RPMI8226 (cell line): ENCODE measurements around the gene AAK1.
"Not testable (repeated sequence)": the region's sequence is repeated elsewhere in the genome, so short reads cannot be mapped to it uniquely, and the experiment has no call there.

Experiments used
- DNase-seq: peaks from one replicate; pipeline ENCODE4 v3.0.0-alpha.2; 2015

The AAK1 gene

DNA sequence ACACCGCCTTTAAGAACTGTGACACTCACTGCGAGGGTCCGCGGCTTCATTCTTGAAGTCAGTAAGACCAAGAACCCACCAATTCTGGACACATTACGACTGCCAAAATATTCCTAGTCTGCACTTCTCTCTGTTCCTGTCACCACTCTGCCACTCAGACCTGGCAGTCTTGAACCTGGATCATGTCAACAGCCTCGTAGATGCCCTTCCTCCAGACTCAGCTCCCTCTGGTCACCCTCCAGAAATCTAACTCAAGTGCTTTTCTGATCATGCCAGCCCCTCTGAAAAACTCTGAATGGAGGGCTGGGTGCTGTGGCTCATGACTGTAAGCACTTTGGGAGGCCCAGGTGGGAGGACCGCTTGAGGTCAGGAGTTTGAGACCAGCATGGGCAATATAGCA, 20.3 kb downstream of the AAK1 start:
- DNase-seq: no peak

DNA sequence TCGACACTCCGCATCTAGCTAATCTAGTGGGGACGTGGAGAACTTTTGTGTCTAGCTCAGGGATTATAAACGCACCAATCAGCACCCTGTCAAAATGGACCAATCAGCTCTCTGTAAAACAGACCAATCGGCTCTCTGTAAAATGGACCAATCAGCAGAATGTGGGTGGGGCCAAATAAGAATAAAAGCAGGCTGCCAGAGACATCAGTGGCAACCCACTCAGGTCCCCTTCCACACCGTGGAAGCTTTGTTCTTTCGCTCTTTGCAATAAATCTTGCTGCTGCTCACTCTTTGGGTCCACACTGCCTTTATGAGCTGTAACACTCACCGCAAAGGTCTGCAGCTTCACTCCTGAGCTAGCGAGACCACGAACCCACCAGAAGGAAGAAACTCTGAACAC, 20.7 kb downstream of the AAK1 start:
- DNase-seq: not testable (repeated sequence)

DNA sequence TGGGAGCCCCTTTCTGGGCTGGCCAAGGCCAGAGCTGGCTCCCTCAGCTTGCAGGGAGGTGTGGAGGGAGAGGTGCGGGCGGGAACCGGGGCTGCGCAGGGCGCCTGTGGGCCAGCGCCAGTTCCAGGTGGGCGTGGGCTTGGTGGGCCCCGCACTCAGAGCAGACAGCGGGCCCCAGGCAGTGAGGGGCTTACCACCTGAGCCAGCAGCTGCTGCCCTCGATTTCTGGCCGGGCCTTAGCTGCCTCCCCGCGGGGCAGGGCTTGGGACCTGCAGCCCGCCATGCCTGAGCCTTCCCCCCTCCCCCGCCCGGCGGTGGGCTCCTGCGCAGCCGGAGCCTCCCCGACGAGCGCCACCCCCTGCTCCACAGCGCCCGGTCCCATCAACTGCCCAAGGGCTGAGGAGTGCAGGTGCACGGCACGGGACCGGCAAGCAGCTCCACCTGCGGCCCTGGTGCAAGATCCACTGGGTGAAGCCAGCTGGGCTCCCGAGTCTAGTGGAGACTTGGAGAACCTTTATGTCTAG, 21.5 kb downstream of the AAK1 start:
- DNase-seq: not testable (repeated sequence)

DNA sequence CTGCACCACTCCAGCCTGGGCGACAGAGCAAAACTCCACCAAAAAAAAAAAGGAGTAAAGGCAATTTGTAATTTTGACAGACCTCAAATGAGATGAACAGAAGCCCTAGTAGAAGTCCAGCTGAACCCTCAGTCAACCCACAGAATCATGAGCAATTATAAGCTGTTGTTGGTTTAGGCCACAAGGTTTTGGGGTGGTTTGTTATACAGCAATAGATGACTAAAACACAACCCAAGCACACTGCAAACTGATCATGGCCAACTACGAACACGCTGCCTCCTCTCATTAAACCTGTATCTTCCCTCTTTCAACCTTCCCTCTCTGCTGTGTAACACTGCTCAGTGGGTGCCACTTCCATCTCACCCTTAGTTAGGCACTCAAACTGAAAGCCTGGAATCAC, 22.1 kb downstream of the AAK1 start:
- no peak for DNase-seq

DNA sequence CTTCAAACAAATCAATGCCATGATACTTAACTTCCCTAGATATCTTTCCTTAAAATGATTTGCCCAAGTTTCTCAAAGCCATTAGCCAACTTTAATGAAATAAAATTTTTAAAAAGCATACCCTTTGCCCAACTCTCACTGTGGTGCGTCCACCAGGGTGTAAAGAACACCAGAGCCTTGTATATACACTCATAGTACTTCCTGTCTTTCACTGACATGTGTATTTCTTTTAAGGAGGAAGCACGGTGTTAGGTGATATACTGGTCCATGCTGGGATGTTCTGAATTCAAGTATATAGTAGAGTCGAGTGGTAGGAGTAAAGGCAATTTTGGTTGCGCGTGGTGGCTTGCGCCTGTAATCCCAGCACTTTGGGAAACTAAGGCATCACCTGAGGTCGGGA, 22.7 kb downstream of the AAK1 start:
- no peak for DNase-seq

DNA sequence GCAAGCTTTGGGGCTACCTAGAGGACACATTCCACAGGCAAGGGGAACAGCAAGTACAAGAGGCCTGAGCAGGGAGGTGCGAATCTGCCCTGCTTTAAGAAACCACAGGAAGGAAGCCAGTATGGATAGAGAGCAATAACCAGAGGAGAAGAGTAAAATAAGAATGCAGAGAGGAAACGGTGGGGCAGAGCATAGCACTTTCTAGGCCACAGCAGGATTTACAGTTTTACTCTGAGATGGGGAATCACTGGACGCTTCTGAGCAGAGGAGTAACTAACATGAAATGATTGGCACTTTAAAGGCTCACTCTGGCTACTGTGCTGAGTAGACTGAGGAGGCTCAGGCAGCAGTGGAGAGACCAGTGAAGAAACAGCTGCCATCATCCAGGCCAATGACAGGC, 23.8 kb downstream of the AAK1 start:
- DNase-seq: peak; percentile 20

DNA sequence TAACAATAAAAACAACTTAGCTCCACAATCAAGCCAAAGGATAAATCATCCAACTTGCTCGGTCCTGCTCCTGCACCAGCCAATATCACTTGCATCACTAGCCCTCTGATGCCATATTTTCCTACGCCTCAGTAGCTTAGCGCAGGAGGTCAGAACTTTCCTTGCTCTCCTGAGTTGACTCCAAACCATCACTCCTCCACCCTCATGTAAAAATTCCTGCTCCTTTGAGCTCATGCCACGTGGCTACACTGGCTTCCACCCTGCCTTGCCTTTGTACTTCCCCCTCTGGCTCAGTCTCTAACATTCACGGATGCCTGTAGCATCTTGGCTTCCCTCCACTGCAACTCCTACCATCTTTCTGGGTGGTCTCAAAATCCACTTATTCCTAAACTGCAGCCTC, 25.2 kb downstream of the AAK1 start:
- DNase-seq: no peak

DNA sequence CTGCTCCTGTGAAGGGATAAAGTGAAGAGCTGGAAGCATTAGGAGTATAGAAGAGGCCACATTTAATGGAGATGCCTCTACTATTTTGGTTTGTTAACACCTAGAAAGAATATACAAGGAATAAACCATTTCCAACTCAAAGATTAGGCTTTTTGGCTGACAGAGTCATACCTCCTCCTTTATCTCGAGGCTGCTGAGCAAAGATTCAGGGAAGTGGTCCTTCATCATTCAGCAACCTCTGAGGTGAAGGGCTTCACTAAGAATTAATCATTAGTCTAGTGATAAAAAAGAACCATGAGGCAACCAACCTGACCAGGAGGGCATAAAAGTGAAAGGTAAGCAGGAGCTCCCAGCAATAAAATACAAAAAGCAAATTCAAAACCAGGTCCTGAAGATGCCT, 25.8 kb downstream of the AAK1 start:
- DNase-seq: peak; percentile 8

DNA sequence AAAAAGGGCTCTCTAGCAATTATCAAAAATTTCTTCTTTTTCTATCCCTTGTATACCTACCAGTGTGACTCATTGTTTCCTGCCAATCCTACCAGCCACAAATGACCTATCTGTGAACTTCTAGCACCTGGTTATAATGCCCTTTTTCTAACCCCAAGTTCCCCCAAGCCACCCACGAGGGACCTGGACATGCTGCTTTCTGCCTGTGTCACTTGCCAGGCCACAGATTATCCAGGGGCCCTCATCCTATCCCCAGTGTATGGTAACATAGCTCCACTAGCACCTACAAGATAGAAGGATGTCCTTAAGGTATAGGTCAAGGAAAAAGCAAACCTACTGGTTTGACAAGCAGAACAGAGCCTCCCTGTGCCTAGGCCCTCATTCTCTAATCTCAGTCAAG, 26.8 kb downstream of the AAK1 start:
- DNase-seq: peak; percentile 85

DNA sequence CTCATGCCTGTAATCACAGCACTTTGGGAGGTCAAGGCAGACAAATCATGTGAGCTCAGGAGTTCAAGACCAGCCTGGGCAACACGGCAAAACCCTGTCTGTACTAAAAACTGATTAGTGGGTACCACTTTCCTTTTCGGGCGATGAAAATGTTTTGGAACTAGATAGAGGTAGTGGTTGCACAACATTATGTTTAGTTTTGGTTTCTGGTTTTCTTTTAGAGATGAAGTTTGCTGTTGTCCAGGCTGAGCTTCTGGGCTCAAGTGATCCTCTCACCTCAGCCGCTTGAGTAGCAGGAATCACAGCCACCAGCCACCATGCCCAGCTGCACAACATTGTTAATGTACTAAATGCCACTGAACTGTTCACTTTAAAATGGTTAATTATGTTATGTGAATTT, 27.6 kb downstream of the AAK1 start:
- peak; percentile 21 for DNase-seq

DNA sequence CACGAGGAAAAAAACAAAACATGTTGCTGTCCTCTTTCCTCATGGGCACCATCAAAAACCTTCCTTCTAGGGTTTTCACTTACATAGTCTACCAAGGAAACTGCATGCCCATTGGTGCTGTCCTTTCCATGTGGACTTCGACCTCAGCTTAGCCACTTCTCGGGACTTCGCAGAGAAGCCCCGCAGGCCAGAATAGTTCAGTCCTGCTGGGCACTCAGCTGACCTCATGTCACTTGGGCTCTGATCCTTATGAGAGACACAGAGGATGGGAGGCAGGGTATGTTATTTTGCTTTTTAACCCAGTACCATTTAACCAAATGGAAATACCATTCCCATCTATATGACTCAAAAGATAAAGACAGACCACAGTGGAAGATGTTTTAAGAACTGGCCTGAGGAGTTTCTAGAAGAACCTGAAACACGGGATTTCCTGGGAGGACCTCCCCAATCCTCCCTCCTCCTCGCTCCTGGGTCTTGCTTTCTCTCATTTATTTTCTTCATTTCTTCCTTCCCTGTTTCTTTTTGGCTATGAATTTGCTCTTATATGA, 28.4 kb downstream of the AAK1 start:
- no peak for DNase-seq

DNA sequence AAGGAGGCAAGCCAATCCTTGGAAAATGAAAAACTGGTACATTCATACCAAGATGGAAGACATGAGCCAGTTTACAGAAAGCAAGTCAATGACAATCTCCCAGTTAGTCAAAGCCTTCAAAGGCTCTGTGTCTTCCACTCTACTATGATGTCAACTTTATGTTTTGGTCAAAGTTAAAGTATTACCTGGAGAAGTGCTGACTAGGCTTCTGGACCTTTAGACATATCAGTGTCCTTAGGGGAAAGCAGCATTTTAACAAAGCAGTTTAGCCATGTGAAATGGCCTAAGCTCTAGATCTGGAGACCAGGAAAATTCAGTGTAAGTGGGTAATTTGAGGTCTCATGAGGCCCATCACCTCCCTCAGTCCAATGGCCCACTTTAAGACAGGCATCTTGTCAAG, 30.8 kb downstream of the AAK1 start:
- DNase-seq: no peak

DNA sequence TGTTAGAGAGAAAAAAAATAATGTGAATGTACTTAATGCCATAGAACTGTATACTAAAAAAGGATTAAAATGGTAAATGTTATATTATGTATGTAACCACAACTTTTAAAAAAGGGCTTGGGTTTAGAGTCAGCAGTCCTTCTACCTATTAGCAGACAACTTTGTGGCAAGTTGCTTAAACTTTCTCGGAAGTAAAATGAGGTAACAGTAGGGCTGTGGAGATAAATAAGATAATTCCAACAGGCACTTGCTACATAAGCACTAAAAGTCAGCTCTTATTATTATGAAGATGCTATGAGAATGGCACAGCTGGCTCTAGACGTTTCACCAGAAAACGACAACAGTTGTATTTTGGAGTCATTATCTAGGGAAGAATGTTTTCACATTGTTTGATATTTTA, 31.3 kb downstream of the AAK1 start:
- DNase-seq: no peak

DNA sequence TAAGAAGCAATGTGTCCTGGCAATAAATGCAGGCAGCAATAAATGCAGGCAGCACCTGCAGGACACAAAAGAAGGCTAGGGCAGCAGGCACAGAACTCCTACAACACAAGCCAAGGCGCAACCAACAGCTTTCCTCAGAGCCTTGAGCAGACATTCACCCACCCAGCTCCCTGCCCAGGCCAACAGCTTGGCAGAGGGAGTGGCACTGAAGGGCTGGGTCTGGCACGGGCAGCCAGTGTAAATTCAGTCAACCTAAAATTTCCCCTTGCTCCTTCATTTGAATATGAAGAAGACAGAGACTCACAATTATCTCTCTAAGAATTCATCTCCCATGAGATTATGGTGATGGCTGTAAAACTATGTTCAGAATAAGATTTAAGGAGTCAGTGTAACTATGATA, 35.4 kb downstream of the AAK1 start:
- DNase-seq: no peak

DNA sequence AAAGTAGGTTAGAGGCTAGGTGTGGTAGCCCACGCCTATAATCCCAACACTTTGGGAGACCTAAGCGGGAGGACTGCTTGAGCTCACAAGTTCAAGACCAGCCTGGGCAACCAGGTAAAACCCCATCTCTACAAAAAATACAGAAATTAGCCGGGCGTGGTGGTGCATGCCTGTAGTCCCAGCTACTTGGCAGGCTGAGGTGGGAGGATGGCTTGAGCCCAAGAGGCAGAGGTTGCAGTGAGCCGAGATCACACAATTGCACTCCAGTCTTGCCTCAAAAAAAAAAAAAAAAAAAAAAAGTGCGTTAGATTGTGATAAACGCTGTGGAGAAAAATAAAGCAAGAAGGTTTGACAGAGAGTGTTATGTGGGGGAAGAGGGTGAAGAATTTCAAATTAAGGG, 36.8 kb downstream of the AAK1 start:
- not testable (repeated sequence) for DNase-seq

DNA sequence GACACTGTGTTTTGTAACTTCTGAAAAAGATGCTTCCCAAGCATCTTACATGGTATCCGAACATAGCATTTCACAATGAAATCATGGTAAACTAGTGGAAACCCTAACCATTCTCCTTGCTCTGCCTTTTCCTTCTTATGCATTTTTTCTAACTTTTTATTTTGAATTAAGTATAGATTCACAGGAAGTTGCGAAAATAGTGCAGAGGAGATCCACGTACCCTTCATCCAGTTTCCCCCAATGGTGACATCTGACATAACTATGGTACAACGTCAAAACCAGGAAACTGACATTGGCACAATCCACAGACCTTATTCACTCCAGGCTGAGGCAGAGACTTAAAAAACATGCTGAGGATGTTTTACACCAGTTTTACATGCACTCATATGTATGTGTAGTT, 38.3 kb downstream of the AAK1 start:
- DNase-seq: no peak

DNA sequence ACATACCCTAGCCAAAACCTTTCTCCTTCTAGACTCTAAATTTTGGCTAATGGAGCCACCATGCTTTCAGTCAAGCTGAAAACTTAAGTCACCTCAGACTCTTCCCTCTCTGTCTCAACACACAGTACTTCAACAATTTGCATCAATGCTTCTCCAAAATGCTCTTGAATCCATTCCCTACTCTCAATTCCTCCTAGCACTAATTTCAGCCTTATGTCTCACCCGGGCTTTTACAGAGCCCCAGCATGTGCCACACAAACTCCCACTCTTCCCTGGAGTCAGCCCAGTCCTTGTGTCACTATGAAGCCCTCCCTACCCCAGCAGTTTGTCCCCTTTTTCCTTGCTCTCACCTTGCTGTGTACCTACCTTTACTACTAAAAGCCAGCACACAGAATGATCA, 38.7 kb downstream of the AAK1 start:
- no peak for DNase-seq

DNA sequence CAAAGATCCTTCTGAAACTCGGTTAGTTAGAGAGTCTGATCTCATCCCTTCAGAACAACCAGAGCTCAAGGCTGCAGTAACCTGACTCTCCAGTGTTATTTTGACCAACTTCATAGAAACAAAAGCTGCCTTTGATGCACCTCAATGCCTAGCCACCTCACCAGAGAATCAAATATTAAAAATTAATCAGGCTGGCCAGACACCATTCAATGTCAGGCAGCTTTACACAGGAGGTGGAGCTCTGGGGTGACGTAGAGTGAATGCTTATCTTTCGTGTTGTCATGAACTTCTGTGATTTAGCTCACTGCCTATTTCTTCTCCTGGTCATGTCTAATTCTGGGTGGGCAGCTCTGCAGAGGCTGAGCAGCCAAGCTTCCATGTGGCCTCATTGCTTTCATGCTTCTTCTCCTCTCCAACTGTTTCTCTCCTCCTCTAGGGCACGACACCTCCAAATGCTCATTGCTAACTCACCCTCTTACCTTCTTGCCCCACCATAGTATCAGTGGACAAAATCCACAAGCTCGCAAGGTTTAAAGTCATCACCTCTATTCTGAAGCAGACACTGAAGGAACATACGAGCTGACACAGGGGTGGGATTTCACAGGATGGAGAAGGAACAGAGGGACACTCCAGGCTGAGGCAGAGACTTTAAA, 39.4 kb downstream of the AAK1 start:
- no peak for DNase-seq

DNA sequence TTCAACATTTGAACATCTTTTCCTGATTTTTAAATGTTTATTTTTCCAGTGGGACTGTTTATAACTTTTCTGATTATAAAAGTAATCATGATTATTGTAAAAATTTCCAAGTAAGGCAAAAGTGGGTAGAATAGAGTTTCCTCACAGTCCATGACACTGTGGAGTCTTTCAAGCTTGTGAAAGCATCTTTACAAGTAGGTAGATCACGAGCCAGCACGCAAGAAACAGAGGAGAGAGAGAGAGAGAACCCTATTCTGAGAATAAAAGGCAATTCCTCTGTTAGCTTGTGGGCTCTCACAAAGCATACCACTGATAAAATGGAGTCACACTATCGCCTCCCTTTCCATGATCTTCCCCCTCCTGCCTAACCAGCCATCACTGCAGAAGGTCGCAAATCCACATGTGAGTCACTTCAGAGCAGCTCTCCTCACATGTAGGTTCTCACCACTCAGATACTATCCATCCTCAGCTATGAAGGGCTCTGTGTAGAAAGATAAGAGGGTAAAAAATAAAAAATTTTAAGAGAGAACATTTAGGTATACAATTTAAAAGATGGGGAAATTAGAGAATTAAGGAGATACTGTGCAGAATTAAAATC, 40.3 kb downstream of the AAK1 start:
- DNase-seq: no peak

DNA sequence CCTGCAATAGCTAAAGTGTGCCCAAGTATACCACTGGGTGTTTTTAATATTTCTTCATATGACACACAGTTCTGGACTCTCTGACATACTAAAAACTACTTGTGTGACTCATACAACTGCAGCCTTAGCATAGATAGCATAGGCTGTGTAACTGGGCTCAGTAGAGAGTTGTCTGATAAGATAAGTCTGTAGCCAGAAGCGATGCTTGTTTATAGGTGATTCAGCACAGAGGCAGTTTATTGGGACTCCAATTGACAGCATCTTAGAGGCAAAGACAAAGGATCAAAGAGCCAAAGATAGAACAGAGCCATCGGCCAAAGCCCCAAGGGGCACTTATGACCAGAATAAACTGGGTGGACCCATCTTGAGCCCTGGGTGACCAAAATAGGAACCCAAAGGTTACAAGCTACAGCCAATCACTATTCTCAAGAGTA, 42.3 kb downstream of the AAK1 start:
- DNase-seq: no peak

DNA sequence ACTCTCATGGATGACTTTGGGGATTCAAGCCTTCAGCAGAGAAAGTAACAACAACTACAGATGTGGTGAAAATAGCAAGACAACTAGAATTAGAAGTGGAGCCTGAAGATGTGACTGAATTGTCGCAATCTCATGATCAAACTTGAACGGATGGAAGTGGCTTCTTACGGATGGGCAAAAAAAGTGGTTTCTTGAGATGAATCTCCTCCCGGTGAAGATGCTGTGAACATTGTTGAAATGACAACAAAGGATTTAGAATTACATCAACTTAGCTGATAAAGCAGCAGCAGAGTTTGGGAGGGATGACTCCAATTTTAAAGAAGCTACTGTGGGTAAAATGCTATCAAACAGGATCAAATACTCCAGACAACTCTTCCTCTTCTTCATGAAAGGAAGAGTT, 43.1 kb downstream of the AAK1 start:
- DNase-seq: no peak

DNA sequence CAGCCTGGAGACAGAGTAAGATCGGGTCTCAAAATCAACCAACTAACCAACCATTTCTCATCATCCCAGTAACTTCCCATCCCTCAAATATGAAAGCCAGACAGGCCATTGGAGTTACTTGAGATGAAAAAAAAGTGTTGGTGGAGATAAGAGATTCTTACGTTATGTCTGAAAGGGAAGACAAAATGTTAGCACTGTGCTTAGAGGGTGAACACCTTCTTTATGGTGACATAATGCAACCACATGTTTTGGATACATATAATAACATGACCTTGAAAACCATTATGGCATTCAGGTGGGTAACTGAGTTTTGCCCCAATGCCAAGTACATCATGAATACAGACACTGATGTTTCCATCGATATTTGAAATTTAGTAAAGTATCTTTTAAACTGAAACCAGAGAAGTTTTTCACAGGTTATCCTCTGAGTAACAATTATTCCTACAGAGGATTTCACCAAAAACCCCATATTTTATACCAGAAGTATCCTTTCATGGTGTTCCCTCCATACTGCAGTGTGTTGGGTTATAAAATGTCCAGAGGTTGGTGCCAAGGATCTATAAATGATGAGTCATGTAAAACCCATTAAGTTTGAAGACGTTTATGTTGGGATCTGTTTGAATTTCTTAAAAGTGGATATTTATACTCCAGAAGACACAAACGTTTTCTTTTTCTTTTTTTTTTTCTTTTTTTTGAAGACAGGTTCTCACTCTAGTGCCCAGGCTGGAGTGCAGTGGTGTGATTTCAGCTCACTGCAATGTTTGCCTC, 45.5 kb downstream of the AAK1 start:
- DNase-seq: no peak

DNA sequence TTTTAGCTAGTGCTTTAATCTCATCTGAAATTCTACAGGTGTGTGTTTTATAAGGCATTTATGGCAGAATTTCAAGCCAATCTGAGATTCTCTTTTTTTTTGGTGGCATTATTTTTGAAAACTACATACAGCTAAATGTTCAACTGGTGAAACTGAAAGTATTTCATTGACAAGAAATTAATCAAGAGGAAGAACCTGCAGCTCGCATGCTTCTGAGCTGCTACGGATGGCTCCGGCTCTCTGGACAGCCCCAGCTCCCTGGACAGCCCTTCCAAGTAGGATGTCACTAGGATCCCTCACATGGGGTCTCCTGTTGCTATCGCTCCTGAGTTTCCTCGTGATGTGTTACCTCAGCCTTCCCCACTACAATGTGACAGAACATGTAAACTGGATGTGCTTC, 46.4 kb downstream of the AAK1 start:
- DNase-seq: no peak

DNA sequence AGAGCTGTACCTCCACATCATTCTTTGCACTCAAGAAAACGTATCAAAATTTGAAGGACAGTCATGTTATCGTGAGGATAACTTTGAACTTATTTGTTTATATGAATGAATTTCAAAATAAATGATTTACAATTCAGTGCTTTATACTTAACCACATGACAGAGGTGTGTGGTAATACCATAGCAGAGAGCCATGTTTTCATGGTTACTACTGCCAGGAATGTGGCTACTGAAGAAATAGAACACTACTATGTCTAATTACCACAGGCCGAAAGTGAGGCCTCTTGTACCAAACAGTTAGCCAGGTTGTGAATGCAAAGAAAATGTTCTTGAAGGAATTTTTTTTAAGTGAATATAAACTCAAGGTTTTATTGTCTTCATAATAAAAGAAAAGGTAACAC, 49.2 kb downstream of the AAK1 start:
- DNase-seq: no peak
